Ovary (tissue), 3 donors: ENCODE measurements around the gene CACNA1S.

Source experiments
- EP300 ChIP-seq: sonication (generic); formaldehyde crosslinking; IDR thresholded peaks from one replicate; pipeline ENCODE4 v1.6.1; 2017; ENCODE audit warnings: antibody characterized with exemption
- TF ChIP-seq, protein P1 (sequence below), 3 donors: fragments of 450-650 bp in 2 of 3; fragments of 200-600 bp in 1 of 3; IDR thresholded peaks; one replicate each; pipeline versions ENCODE4 v1.5.1 to v1.8.0; 2016 to 2022; ENCODE audit warnings: antibody characterized with exemption in 3 of 3, mild to moderate bottlenecking in 1 of 3
- donor health status: DM: no; HTN: no; CAD: no.

GRCh38 chr1:201140235-201140940 lies 28.2 kb upstream of the CACNA1S start:
- TF ChIP-seq, protein P1, sequence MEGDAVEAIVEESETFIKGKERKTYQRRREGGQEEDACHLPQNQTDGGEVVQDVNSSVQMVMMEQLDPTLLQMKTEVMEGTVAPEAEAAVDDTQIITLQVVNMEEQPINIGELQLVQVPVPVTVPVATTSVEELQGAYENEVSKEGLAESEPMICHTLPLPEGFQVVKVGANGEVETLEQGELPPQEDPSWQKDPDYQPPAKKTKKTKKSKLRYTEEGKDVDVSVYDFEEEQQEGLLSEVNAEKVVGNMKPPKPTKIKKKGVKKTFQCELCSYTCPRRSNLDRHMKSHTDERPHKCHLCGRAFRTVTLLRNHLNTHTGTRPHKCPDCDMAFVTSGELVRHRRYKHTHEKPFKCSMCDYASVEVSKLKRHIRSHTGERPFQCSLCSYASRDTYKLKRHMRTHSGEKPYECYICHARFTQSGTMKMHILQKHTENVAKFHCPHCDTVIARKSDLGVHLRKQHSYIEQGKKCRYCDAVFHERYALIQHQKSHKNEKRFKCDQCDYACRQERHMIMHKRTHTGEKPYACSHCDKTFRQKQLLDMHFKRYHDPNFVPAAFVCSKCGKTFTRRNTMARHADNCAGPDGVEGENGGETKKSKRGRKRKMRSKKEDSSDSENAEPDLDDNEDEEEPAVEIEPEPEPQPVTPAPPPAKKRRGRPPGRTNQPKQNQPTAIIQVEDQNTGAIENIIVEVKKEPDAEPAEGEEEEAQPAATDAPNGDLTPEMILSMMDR (IDR thresholded peaks at IDR 0.05), result no peak
- no peak for TF ChIP-seq EP300
